COLO668 (cell line): ENCODE measurements around the gene KIFC3.
A peak's percentile ranks its signal among the peaks of the same experiment; 100 is the strongest.

Source experiments
- DNase-seq: peaks from one replicate; lab custom pipeline; 2025; ENCODE audit not compliant: unreplicated experiment; lab: John Stamatoyannopoulos, UW

Gene KIFC3

GRCh38 chr16:57769541-57770145 lies 32.6 kb downstream of the KIFC3 start:
- peak; percentile 20 for DNase-seq

DNA sequence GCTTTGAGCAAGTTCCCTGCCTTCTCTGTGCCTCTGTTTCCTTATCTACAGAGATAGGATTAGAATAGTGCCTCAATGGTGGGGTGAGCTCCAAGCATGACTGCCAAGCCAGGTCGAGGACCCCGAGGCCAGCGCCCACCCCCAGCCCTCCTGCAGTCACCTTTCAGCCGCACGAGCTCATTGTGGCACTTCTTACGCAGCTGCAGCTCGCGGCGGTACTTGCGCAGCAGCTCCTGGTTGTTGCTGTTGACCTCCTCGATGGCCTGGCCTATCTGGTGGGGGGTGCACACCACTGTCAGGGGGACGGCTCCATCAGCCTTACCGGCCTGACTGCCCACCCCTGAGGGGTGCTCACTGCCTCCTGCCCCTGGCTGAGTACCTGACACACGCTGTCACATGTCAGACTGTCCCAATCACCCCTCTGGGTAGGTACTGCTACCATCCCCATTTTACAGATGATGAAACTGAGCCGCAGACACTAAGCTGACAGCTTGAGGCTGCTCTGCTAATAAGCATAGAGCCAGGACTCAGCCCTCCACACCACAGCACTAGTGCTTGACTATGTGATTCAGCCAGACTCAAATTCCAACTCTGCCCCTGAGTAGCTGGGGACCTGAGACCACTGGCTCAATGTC lies 35.5 kb downstream of the KIFC3 start:
- DNase-seq, result no peak

GRCh38 chr16:57765160-57765728 lies 37.0 kb downstream of the KIFC3 start:
- no peak for DNase-seq

DNA sequence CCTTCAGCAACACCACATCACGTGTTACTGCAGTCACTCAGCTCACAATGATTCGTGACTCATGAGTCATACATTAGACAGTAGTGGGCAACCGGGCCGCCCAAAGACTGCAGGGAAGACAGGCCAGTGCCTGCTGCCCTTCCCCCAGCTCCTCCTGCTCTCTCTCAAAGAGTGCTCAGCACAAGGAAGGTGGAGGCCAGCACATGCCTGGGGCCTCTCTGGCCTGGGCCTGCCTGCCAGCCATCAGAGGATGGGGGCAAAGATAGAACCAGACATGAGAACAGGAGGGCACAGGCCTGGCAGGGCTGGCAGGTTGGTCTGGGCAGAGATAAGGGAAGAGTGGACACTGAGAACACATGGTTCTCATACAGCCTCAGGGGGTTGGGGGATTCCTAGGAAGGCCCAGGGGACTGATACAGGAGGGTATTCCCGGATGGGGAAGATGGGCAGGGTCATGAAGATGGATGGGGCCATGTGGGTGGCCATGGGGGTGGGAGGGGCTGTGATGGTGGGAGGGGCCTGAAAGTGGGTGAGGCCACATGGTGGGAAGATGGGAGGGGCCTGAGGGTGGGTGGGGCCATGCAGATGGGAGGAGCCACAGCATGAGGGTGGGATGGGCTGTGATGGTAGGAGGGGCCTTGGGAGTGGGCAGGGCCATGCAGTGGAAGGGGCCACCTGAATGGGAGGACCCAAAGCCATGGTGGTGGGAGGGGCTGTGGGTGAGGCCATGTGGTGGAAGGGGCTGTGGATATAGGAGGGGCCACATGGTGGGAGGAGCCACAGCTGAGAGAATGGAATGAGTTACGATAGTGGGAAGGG lies 37.7 kb downstream of the KIFC3 start:
- DNase-seq, result peak; percentile 20

GRCh38 chr16:57764006-57764340 lies 38.3 kb downstream of the KIFC3 start:
- no peak for DNase-seq

DNA sequence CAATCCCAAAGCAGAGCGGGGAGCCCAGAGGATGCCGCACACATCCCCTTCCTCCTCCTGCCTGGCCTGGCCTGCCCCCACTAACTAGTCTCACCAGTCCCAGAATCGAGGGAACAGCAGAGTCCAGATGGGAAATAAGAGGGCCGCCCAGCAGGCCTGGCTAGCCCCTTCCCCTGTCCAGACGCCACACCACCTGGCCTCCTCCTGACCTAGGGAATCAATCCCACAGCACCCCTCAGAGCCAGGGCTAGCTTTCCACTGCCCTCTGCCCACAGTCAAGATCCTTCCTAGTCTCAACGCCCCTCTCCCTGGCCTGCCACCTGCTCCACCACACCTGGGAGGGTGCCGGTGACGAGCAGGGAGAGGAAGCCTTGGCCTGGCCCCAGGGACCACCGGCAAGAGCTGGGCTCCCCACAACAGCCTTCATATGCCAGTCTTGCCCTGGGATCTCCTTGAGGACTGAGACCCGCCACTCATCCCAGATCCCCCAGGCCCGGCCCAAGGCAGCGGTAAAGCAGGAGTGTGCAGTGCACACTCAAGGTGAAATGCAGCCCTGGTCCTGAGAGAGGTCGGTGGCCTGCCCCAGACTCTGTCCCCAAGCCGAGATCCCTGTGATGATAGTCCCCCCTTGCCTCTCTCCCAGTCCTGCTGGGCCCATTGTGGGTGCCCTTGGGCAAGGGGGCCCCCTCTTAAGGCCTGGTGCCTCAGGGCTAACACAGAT lies 38.8 kb downstream of the KIFC3 start:
- DNase-seq, result no peak

DNA sequence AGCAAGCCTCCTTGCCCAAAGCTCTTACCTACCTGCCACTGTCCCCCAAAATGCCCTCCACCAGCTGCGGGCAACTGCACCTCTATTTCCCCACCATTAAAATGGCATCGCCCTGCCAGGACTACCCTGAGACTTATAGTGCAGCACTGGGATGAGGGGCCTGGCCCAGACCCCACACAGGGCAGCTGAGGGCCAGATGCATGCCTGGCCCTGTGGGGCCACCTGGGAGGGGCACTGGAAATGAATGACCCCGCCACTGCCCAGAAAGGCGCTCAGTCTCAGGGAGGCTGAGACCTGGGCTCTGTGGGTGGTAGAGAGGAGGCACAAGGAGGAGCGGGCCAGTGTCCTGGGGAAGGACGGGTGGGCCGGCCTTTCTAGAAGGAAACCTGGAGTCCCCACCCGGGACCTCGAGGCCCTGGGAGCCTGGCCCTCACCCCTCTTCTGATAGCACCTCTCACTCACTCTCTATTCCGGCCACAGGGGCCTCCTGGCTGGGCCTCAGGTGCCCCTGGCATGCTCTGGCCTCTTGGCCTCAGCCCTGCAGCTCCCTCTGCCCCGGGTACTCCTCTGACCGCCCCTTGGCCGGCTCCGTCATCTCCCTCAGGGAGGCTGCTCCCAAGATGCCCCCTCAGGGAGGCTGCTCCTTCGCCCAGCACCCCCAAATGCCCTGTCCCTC lies 39.8 kb downstream of the KIFC3 start:
- DNase-seq, result no peak

DNA sequence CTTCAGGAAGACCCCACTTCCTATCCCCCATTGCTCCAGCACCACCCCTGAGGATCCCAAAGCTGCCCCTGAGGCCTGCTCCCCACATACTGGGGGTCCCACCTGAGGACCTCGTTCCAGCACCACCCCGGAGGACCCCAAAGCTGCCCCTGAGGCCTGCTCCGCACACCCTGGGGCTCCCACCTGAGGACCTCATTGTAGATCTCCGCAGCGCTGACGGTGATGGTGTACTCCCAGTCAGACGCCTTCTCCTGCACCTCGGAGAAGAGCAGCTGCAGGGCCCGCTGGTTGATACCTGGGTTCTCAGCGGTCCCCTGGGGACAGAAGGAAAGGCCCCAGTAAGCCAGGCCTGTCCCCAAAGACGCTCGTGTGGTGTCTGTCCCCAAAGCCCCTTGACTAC lies 40.3 kb downstream of the KIFC3 start:
- DNase-seq, result no peak

DNA sequence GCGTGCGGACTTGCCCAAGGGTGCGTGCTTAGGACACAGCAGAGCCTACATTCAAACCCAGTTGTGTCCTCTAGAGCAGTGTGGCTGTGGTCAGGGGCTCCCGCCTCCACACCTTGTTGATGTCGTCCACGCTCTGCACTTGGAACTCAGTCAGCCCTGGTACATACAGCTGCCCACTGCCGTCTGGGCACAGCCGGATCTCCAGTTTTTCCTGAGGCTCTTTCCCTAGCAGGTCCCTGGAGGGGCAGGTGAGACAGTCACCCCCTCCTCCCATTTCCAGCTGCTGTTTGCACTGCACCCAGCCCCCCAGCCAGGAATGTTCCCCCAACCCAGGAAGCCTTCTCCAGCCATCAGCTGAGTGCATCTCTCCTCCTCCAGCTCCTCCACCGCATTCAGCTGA lies 41.0 kb downstream of the KIFC3 start:
- DNase-seq, result no peak

- no peak for DNase-seq
Observed at GRCh38 chr16:57760357-57761160, 41.7 kb downstream of the KIFC3 start.

DNA sequence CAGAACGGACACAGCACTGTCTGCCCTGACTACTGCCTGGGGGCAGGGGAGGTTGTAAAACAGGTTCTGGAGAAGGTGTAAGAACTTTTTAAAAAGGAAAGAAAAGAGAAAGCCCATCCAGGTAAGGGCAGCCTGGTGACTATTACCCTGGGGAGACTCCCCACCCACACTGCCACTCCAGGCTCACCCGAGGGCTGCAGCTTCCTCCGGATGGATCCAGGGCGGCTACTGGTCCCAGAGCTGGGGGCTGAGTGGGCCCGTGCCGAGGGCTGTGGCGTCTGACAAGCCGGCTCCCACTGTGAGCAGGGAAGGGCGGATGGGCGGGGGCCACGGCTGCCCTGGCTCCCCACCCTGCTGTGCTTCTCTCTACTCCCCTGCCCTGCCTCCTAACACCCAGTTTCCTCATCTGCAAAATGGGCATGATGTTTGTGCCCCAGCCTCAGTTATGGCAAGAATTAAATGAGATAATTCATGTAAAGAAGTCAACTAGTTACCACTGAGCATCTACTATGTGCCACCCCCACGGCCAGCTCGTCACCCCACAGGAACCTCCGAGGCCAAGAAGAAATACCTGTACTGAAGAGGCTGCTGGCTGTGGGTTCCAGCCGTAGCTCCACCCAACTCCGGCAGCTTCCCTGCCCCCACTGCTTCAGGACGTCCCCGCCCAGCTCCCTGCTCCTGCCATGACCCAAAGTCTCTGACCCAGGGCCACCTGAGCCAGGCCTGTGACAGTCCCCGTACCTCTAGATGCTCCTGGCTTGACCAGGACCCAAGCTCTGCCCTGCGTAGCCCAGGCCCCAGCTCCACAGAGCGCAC lies 42.5 kb downstream of the KIFC3 start:
- DNase-seq, result no peak

DNA sequence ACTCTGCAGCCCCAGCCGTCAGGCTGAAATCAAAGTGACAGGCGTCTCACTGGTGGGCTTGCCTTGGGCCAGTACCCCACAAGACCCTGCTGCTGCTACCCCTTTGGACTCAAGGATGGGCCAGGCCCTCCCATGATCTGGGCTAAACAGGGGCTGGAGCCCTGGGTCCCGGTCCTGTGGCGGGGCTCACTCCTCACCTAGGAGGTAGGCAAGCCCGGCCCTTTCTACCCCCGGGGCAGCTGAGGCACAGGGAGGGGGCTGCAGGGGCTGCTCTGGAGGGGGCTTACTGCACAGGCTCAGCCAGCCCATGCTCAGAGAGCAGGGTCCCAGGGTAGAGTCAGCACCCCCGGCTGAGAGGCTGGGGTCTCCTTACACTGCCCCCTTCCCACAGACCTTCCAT lies 43.2 kb downstream of the KIFC3 start:
- no peak for DNase-seq

DNA sequence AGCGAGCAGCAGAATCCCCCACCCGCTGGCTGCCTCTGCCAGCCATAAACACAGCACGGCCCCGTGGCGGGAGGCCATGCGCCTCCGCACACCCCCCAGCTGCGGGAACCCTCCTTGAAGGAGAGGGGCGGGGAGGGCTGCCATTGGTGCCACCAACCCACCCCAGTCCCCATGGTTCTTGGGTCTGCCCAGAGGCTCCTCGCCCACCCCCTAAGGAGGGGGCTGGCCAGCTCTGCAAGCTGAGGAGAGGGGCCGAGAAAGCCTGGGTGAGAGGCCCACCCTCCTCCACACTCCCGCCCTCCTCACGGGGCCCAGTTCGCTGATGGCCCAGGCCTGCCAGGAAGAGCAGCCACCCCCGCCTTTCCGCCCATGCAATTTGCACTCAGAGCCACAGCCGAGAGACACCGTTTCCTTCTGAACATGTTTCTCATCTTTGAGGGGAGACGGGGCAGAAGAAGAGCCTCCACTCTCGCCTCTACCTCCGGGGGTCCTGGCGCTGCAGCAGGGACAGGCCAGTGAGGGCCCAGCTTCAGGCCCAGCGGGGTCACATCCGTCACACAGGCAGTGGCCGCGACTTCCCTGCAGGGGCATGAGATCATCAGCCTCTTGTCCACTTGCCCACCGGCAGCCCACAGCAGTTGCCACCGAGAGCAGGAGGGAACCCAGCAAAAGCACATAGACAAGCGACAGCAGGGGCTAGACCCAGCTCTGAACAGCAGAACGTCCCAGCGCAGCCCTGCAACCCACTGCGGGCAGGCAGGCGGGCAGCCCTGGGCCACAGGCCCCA lies 43.8 kb downstream of the KIFC3 start:
- DNase-seq, result no peak

- DNase-seq, result no peak
Observed at GRCh38 chr16:57757883-57758282, 44.4 kb downstream of the KIFC3 start.

GRCh38 chr16:57757326-57757786 lies 44.9 kb downstream of the KIFC3 start:
- peak; percentile 82 for DNase-seq

DNA sequence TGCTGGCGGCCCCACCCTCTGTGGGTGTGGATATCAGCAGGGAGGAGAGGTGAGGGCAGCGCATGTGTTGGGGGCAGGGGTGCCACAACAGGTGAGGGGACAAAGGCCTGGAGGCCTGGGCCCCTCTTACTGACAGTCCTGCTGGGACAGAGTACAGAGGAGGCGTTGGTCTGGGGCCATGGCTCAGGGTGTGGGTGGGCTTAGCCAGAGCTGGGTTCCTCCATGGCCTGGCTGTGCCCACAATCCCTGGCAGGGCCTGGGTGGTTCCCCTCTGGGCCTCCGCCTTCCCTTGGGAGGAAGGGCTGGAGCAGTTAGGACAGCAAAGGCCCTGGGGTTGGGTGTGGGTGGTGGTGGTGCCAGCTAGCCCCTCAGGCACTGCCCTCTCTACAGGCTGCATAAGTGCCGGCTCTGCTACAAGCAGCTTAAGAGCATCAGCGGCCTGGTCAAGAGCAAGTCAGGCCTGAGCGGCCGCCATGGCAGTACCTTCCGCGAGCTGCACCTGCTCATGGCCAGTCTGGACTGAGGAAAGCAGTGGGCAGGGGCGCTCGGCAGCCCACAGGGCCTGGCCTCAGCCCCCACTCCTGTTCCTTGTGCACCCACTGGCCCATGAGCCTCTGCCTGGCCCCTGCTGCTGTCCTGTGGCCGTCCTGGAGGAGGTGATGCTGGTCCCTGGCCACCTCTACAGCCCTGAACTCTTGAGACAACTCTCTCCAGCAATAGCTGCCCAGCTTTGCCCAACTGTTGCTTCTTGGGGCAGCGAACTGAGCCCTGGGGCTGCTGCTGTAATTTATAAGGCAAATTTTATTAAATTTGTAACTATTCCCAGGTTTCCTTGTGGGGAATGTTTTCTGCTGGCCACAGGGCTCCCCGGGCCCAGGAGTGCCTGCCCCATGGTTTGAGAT lies 45.6 kb downstream of the KIFC3 start:
- no peak for DNase-seq

GRCh38 chr16:57755726-57756423 lies 46.4 kb downstream of the KIFC3 start:
- no peak for DNase-seq
